Fibroblast of mammary gland (primary cell): Measurements from ENCODE around the gene QRFP.

Source experiments
- DNase-seq: peaks from one replicate; pipeline ENCODE4 v3.0.0-alpha.2; 2010; ENCODE audit warnings: low read depth
- H3K4me3 ChIP-seq: 2 replicates; pipeline ENCODE4 v1.5.1; 2011; ENCODE audit warnings: low read depth, mild to moderate bottlenecking, low read length, moderate library complexity; ENCODE audit not compliant: control insufficient read depth
- CTCF ChIP-seq: conservative IDR thresholded peaks from 2 replicates; pipeline ENCODE4 v1.5.1; 2011; ENCODE audit warnings: low read depth, low read length, inconsistent platforms; ENCODE audit not compliant: control insufficient read depth, insufficient read depth

QRFP gene

GRCh38 chr9:130902204-130903185, 5.9 kb upstream of the QRFP start:
- no peak overlapping the region for H3K4me3 ChIP-seq
- DNase-seq, result no peak
- no peak for TF ChIP-seq CTCF

- no peak overlapping the region for H3K4me3 ChIP-seq
- no peak for TF ChIP-seq CTCF
- DNase-seq, result no peak
Observed at GRCh38 chr9:130901498-130902203, 5.0 kb upstream of the QRFP start.

GRCh38 chr9:130900701-130901497, 4.3 kb upstream of the QRFP start:
- no peak overlapping the region for H3K4me3 ChIP-seq
- no peak for DNase-seq
- TF ChIP-seq CTCF, result no peak

- no peak for DNase-seq
- TF ChIP-seq CTCF, result no peak
- no peak overlapping the region for H3K4me3 ChIP-seq
Observed at GRCh38 chr9:130899051-130899748, 2.6 kb upstream of the QRFP start.

GRCh38 chr9:130898552-130898852, 1.9 kb upstream of the QRFP start:
- no peak for TF ChIP-seq CTCF
- no peak for DNase-seq
- no peak overlapping the region for H3K4me3 ChIP-seq
